WERI-Rb-1 (cell line): ENCODE results near the gene CCNL1.
"Not testable (repeated sequence)": the region's sequence is repeated elsewhere in the genome, so short reads cannot be mapped to it uniquely, and the experiment has no call there.

ENCODE experiments used
- DNase-seq: peaks from one replicate; pipeline ENCODE4 v3.0.0-alpha.2; 2020
- H3K27ac ChIP-seq: fragments of 250-450 bp; sonication (Bioruptor Pico); 2 replicates; pipeline ENCODE4 v1.5.1; 2020; ENCODE audit warnings: mild to moderate bottlenecking, moderate library complexity
- H3K27me3 ChIP-seq: fragments of 250-450 bp; sonication (Bioruptor Pico); 2 replicates; pipeline ENCODE4 v1.5.1; 2021; ENCODE audit warnings: mild to moderate bottlenecking, low read depth, moderate library complexity; ENCODE audit not compliant: insufficient read depth, severe bottlenecking
- H3K36me3 ChIP-seq: fragments of 250-450 bp; sonication (Bioruptor Pico); 2 replicates; pipeline ENCODE4 v1.5.1; 2020; ENCODE audit warnings: mild to moderate bottlenecking, moderate library complexity
- H3K4me3 ChIP-seq: 2 replicates; pipeline ENCODE4 v1.5.1; 2011; ENCODE audit warnings: low read depth, mild to moderate bottlenecking, control low read depth, low read length
- H3K9me3 ChIP-seq: fragments of 250-450 bp; sonication (Bioruptor Pico); 2 replicates; pipeline ENCODE4 v1.5.1; 2021; ENCODE audit warnings: mild to moderate bottlenecking, moderate library complexity; ENCODE audit not compliant: severe bottlenecking
- CTCF ChIP-seq: IDR thresholded peaks from 2 replicates; pipeline ENCODE4 v1.5.1; 2011; ENCODE audit warnings: low read depth, mild to moderate bottlenecking, control low read depth, inconsistent platforms, low read length

Gene CCNL1

DNA sequence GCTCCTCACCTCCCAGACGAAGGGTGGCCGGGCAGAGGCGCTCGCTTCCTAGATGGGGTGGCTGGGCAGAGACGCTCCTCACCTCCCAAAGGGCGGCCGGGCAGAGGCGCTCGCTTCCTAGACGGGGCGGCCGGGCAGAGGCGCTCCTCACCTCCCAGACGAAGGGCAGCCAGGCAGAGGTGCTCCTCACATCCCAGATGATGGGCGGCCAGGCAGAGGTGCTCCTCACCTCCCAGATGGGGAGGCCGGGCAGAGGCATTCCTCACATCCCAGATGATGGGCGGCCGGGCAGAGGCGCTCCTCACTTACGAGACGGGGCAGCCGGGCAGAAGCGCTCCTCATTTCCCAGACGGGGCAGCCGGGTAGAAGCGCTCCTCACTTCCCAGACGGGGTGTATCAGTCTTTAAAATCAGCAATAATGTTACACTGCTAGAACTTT, 19.4 kb upstream of the CCNL1 start:
- Histone ChIP-seq H3K4me3 (no peak overlapping the region), H3K27ac (no peak overlapping the region), H3K36me3 (no peaks in the 10 kb centered on the region), H3K9me3 (no peaks in the 10 kb centered on the region), H3K27me3 (no peaks in the 10 kb centered on the region)
- TF ChIP-seq CTCF: no peak
- no peak for DNase-seq

DNA sequence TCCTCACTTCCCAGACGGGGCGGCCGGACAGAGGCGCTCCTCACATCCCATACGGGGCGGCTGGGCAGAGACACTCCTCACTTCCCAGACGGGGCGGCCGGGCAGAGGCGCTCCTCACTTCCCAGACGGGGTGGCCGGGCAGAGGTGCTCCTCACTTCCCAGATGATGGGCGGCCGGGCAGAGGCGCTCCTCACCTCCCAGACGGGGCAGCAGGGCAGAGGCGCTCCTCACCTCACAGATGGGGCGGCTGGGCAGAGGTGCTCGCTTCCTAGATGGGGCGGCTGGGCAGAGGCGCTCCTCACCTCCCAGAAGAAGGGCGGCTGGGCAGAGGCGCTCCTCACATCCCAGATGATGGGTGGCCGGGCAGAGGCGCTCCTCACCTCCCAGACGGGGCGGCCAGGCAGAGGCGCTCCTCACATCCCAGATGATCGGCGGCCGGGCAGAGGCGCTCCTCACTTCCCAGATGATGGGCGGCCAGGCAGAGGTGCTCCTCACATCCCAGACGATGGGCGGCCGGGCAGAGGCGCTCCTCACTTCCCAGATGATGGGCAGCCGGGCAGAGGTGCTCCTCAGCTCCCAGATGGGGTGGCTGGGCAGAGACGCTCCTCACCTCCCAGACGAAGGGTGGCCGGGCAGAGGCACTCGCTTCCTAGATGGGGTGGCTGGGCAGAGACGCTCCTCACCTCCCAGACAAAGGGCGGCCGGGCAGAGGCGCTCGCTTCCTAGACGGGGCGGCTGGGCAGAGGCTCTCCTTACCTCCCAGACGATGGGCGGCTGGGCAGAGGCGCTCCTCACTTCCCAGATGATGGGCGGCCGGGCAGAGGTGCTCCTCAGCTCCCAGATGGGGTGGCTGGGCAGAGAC, 18.8 kb upstream of the CCNL1 start:
- not testable (repeated sequence) for H3K27ac ChIP-seq, H3K9me3 ChIP-seq, DNase-seq, H3K36me3 ChIP-seq, H3K4me3 ChIP-seq, H3K27me3 ChIP-seq

- not testable (repeated sequence) for H3K36me3 ChIP-seq, H3K9me3 ChIP-seq, H3K4me3 ChIP-seq, H3K27me3 ChIP-seq, H3K27ac ChIP-seq, DNase-seq
These were observed 18.0 kb upstream of the CCNL1 start for GRCh38 chr3:157177801-157178453.

DNA sequence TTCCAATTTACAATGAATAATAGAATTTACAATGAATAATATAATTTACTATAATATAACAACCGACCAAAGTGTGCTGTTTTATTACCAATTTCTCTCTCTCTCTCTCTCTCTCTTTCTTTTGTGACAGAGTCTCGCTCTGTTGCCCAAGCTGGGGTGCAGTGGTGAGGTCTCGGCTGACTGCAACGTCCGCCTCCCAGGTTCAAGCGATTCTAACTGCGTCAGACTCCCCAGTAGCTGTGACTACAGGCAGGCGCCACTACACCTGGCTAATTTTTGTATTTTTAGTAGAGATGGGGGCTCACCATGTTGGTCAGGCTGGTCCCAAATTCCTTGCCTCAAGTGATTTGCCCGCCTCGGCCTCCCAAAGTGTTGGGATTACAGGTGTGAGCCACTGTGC, 17.0 kb upstream of the CCNL1 start:
- Histone ChIP-seq H3K36me3 (no peaks in the 10 kb centered on the region), H3K27ac (no peak overlapping the region), H3K9me3 (no peaks in the 10 kb centered on the region), H3K27me3 (no peaks in the 10 kb centered on the region), H3K4me3 (no peak overlapping the region)
- no peak for TF ChIP-seq CTCF
- no peak for DNase-seq

DNA sequence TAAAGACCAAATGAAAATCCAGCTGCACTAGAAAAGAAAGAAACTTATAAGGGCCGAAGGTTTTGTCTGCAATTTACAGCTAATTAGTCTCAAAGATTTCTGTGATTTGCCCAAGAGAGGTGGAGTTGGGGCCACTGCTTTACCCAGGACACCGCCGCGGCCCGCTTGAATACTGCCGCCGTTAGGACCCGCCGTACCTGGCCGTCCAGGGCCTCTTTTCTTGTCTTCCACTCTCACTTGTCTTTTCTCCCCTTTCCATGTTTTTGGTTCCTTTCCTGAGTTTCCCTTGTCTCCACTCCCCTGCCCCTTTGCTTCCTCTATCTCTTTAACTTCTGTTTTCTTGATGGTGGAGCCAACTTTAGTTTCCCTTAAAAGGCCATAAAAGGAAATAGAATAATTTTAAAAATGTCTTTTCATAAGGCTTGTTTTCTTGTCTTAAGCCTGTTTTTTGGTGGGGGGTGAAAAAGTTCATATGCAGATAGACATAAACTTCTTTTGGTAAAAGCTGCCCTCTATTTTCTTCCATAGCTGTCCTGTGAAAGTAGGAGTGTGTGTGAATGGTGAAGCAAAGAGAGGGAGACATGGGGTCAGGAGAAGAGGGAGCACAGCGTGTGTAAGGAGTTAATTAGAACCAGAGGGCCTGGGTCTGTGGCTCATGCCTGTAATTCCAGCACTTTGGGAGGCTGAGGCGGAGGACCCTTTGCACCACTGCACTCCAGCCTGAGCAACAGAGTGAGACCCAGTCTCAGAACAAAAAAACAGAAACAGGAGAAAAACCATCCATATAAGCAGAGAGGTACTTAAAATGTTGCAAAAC, 16.0 kb upstream of the CCNL1 start:
- H3K27ac ChIP-seq: peak overlapping the region; percentile 52
- DNase-seq: no peak
- no peaks in the 10 kb centered on the region for H3K36me3 ChIP-seq
- peak overlapping the region; percentile 97 for H3K4me3 ChIP-seq
- no peaks in the 10 kb centered on the region for H3K9me3 ChIP-seq
- no peaks in the 10 kb centered on the region for H3K27me3 ChIP-seq
- TF ChIP-seq CTCF: no peak

- Histone ChIP-seq H3K27me3 (no peaks in the 10 kb centered on the region), H3K4me3 (peak overlapping the region; percentile 97), H3K9me3 (no peaks in the 10 kb centered on the region), H3K27ac (peak overlapping the region; percentile 83), H3K36me3 (no peaks in the 10 kb centered on the region)
- DNase-seq: peak; percentile 99
- TF ChIP-seq CTCF: no peak
These were observed 14.9 kb upstream of the CCNL1 start for GRCh38 chr3:157174649-157175498.
